Upper lobe of left lung (tissue), 4 donors: ENCODE data around the gene SCARB1.

Experiments
- POLR2A ChIP-seq, 4 donors: fragments of 450-650 bp; IDR thresholded peaks; one replicate each; pipeline ENCODE4 v1.5.1; 2016 to 2017; ENCODE audit warnings: antibody characterized with exemption in 4 of 4, mild to moderate bottlenecking in 2 of 4
- POLR2AphosphoS5 ChIP-seq, 2 donors: sonication (generic); formaldehyde crosslinking; IDR thresholded peaks; one replicate each; pipeline ENCODE4 v1.5.1; 2017; ENCODE audit warnings: antibody characterized with exemption in 2 of 2
- TF ChIP-seq, protein P1 (sequence below), 6 experiments: fragments of 450-650 bp in 4 of 6; fragments of 200-600 bp in 2 of 6; sonication (generic) in 2 of 6; IDR thresholded peaks; one replicate each; pipeline ENCODE4 v1.5.1; 2016 to 2019; ENCODE audit warnings: antibody characterized with exemption in 6 of 6

DNA sequence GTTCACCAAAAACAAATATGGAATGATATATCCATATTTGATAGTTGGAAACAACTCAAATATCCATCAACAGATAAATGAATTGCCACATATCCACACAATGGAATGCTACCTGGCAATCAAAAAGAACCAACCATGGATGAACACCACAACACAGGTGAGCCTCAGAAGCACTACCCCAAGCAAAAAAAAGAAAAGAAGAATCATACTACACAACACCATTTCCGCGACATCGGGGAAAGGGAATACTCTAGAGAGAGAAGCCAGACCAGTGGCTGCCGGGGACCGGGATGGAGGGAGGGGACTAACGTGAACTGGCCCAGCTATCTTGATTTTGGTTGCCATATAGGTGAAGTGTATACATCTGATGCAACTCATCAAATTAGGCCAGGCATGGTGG lies 41.4 kb downstream of the SCARB1 start:
- TF ChIP-seq, protein P1, sequence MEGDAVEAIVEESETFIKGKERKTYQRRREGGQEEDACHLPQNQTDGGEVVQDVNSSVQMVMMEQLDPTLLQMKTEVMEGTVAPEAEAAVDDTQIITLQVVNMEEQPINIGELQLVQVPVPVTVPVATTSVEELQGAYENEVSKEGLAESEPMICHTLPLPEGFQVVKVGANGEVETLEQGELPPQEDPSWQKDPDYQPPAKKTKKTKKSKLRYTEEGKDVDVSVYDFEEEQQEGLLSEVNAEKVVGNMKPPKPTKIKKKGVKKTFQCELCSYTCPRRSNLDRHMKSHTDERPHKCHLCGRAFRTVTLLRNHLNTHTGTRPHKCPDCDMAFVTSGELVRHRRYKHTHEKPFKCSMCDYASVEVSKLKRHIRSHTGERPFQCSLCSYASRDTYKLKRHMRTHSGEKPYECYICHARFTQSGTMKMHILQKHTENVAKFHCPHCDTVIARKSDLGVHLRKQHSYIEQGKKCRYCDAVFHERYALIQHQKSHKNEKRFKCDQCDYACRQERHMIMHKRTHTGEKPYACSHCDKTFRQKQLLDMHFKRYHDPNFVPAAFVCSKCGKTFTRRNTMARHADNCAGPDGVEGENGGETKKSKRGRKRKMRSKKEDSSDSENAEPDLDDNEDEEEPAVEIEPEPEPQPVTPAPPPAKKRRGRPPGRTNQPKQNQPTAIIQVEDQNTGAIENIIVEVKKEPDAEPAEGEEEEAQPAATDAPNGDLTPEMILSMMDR (IDR thresholded peaks at IDR 0.05): no peak
- TF ChIP-seq POLR2A (IDR thresholded peaks at IDR 0.05) (no peak), POLR2AphosphoS5 (IDR thresholded peaks at IDR 0.05) (no peak)
